LNCAP (cell line): ENCODE data around the gene RBKS.

ENCODE experiments used
- TF ChIP-seq, protein P1 (sequence below): fragments of 450-650 bp; IDR thresholded peaks from 2 replicates; pipeline ENCODE4 v1.5.1; 2017; ENCODE audit warnings: mild to moderate bottlenecking

The RBKS gene

DNA sequence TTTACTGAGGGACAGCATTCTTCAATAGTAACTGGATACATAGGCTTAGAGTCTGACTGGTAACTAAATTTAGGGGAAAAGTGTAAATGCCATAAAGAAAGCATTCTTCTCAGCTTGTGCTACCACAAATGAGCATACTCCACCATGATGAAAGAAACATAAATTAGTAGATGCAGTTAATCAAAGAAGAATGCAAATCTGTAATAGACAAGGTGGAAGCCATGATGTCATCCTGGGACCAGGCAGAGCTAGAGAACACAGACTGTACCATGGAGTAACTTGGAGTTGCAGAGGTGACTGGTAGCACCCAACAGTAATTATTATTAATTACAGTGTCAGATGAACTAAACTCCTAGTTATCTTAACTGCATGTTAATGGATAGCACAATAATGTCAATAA, 51.7 kb downstream of the RBKS start:
- TF ChIP-seq, protein P1, sequence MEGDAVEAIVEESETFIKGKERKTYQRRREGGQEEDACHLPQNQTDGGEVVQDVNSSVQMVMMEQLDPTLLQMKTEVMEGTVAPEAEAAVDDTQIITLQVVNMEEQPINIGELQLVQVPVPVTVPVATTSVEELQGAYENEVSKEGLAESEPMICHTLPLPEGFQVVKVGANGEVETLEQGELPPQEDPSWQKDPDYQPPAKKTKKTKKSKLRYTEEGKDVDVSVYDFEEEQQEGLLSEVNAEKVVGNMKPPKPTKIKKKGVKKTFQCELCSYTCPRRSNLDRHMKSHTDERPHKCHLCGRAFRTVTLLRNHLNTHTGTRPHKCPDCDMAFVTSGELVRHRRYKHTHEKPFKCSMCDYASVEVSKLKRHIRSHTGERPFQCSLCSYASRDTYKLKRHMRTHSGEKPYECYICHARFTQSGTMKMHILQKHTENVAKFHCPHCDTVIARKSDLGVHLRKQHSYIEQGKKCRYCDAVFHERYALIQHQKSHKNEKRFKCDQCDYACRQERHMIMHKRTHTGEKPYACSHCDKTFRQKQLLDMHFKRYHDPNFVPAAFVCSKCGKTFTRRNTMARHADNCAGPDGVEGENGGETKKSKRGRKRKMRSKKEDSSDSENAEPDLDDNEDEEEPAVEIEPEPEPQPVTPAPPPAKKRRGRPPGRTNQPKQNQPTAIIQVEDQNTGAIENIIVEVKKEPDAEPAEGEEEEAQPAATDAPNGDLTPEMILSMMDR: no peak

- TF ChIP-seq, protein P1: no peak
Measured at GRCh38 chr2:27833931-27834330, 56.3 kb downstream of the RBKS start.

GRCh38 chr2:27832396-27832795, 57.8 kb downstream of the RBKS start:
- TF ChIP-seq, protein P1: no peak

DNA sequence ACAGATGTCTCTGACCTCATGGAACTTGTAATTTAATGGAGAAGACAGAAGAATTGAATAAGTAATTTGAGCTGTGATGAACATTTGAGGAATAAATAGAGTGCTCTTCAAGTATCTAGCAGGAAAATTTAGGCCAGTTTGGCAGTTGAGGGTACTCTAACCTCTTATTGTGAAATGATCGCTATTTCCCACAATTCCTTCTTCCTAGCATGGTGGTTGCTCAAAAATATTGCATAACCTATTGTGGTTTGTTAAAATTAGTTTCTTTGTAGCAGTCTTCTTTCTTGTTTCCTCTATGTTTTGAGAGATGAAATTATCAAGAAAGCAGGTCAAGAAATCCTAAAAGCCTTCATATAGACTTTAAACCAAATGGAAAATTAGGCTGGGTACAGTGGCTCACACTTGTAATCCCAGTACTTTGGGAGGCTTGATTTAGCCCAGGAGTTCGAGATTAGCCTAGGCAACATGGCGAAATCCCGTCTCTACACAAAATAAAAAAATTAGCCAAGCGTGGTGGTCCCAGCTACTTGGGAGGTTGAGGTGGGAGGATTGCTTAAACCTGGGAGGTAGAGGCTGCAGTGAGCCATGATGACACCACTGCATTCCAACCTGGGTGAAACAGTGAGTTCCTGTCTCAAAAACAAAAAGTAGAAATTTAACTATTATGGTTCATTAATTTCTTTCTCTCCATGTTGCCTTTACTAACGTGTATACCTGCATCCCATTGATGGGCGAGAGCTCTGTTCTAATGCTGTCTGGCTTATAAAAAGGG, 58.7 kb downstream of the RBKS start:
- TF ChIP-seq, protein P1: no peak

DNA sequence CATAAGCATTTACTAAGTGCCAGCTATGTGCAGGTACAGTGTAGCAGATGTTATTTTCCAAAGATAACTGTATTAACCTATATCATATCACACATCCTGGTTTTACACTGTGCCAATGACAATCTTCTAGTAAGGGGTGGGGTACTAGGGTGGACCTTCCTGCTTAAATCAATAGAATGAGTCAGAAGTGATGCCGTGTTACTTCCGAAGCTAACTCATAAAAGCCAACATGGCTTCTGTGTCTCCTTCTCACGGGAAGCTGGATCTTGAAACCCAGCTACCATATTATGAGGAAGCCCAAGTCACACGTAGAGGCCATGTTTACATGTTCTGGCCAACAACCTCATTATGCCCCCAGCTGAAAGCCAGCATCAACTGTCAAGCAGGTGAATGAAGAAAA, 59.5 kb downstream of the RBKS start:
- TF ChIP-seq, protein P1: no peak

GRCh38 chr2:27829791-27830190, 60.4 kb downstream of the RBKS start:
- TF ChIP-seq, protein P1: no peak

DNA sequence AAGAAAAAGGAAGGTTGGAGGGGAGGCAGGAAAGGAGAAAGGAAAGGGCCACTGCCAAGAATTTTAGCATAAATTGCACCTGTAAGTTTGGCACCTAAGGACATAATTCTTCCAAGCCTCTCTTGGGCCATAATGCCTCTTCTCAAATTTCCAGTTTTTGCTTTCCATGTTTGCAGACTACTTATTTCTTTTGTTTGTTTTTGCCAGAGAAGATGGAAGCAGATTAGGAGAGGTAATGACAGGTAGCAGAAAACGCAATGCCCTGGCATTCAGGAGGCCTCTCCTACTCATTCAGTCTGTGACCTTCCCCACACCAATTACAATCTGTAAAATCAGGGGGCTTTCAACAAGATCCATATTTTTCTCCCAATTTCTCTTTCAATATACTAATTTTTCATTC, 61.9 kb downstream of the RBKS start:
- TF ChIP-seq, protein P1: no peak

GRCh38 chr2:27824401-27824800, 65.8 kb downstream of the RBKS start:
- TF ChIP-seq, protein P1: no peak
